Prostate gland (tissue), 2 donors: ENCODE measurements around the gene SIN3B.

Experiments
- CTCF ChIP-seq, 4 experiments: fragments of 200-600 bp in 2 of 4; fragments of 450-650 bp in 2 of 4; sonication (generic) in 2 of 4; IDR thresholded peaks; 1 replicate in 3 of 4; 2 replicates in 1 of 4; pipeline ENCODE4 v1.5.1; 2016 to 2019; ENCODE audit warnings: antibody characterized with exemption in 4 of 4, mild to moderate bottlenecking in 2 of 4, moderate library complexity in 2 of 4
- POLR2AphosphoS5 ChIP-seq: sonication (generic); formaldehyde crosslinking; IDR thresholded peaks from one replicate; pipeline ENCODE4 v1.6.1; 2017; ENCODE audit warnings: antibody characterized with exemption

GRCh38 chr19:16853066-16853465, 23.9 kb downstream of the SIN3B start:
- TF ChIP-seq POLR2AphosphoS5 (no peak), CTCF (IDR thresholded peaks at IDR 0.05) (no peak)
